ENCODE results near the gene CAB39.
A peak's percentile ranks its signal among the peaks of the same experiment; 100 is the strongest.

The CAB39 gene

DNA sequence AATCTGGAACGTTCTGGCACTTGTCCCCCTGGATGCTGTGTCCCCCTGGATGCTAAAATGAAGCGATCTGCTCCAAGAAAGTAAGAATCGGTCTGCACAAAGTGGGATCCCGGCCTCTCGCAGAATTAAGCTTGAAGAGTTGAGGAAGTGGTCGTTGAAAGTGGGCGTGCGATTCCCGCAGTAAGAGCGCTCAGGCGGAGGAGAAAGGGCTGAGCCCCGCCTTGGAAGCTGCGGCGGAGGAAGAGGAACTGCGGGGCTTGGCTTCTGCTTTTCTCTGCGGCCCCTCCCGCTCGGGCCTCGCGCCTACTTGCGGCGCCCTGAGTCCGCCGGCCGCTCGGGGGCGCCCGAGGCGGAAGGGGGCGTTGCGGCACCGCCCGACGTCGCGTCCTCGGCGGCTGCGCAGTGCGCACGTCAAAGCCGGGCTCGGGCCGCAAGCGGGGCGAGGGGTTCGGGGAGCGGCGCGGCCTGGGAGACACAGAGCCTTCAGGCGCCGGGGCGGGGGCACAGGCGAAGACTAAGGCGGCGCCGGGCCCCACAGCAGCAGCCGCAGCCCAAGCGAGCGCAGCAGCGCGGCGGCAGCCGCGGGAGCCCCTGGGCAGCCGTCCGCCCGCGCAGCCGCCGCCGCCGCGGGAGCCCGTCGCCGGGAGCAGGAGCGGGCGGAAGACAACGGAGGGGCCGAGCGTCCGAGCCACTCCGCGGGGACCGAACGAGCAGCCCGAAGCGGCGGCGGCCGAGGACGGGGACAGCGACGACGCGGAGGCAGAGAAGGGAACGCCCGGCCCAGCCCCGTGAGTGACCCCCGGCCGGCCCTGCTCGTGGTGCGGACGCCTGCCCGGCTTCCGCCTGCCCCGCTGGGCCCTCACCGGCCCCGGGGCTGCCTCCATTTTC, at the start of gene CAB39:
CAB39 (plus strand) TSS at position 400 of the 888 bp plus-strand sequence. CDS start 47,160 bp downstream, outside the sequence.
- TF ChIP-seq ZNF274 (IDR thresholded peaks at IDR 0.05; ENCODE audit: low read depth, low read length) = no peak
- H3K4me3 ChIP-seq (ENCODE audit: low read length) = peak within 1 kb of the TSS; percentile 77

DNA sequence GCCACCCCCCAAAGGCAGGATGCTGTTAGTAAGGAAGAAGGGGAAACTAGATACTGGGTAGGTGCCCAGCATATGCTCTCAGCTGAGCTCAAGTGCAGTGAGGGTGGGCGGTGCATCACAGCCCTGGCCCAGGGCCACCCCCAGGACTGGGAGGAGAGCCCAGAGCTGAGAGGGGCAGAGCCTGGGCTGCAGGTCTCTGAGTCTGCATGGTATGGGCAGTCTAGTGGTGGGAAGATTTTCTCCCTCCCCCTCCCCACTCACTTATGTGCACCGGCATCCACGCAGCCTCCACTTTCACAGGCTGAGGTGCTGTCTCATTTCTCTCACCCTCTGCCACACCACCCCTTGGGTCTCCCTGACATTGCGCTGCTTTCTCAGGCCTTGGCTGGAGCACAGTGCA, 48.5 kb upstream of the CAB39 start:
- TF ChIP-seq ZNF274 (IDR thresholded peaks at IDR 0.05; ENCODE audit: low read depth, low read length) = no peak

DNA sequence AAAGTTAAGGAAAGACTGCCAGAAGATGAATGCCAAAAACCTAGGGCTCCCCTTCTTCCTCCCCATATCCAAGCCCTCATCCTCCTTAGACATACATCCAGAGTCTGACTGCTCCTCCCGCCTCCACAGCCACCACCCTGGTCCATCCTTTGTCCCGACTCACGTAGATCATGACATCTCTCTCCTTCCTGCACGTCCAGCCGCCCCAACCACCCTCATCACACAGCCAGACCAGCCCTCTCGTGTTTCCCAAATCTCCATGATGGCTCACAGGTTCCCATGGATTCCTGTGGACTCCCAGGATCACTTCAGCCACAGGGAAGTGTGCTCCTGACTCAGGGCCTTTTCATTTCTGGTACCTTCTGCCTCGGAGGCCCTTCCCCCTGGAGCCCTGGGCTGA, 47.8 kb upstream of the CAB39 start:
- no peak overlapping the region for H3K4me3 ChIP-seq (ENCODE audit: low read length)
- no peak for TF ChIP-seq ZNF274 (IDR thresholded peaks at IDR 0.05; ENCODE audit: low read depth, low read length)

More for the DNA sequence above, 48.5 kb upstream of the CAB39 start:
- H3K4me3 ChIP-seq (ENCODE audit: low read length) = no peak overlapping the region

DNA sequence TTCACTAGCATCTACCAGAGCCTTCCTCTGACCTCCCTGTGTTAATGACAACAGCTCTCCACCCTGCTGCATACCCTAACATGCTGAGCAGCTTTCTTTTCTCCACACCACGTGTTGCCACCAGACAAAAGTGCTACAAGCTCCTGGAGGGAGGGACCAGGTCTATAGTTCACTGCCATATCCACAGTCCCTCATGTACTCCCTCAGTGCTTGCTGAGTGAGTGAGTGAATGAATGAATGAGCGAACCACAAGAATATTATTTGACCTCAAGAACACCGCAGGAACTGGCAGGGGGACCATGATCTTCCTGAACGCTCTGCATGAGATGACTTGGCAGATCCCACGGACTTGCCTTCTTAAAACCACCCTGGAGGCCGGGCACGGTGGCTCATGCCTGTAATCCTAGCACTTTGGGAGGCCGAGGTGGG, 47.4 kb upstream of the CAB39 start:
- TF ChIP-seq ZNF274 (IDR thresholded peaks at IDR 0.05; ENCODE audit: low read depth, low read length) = no peak
- H3K4me3 ChIP-seq (ENCODE audit: low read length) = no peak overlapping the region

DNA sequence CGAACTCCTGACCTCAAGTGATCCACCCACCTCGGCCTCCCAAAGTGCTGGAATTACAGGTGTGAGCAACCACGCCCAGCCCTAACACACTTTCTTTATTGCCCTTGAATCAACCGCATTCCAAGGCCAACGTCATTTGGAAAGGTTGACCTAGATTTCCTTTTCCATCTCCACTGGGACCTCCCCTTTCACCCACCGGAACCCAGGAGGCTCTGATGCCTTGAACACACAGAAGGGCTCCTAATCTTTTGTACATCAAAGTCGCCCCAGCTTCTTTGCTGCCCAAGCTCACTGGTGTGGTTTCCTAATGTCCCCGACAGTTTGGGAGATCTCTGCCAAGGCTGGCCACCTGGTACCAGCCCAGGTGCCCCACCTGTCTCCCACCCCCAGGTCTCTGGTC, 46.2 kb upstream of the CAB39 start:
- no peak for TF ChIP-seq ZNF274 (IDR thresholded peaks at IDR 0.05; ENCODE audit: low read depth, low read length)
- H3K4me3 ChIP-seq (ENCODE audit: low read length) = no peak overlapping the region

DNA sequence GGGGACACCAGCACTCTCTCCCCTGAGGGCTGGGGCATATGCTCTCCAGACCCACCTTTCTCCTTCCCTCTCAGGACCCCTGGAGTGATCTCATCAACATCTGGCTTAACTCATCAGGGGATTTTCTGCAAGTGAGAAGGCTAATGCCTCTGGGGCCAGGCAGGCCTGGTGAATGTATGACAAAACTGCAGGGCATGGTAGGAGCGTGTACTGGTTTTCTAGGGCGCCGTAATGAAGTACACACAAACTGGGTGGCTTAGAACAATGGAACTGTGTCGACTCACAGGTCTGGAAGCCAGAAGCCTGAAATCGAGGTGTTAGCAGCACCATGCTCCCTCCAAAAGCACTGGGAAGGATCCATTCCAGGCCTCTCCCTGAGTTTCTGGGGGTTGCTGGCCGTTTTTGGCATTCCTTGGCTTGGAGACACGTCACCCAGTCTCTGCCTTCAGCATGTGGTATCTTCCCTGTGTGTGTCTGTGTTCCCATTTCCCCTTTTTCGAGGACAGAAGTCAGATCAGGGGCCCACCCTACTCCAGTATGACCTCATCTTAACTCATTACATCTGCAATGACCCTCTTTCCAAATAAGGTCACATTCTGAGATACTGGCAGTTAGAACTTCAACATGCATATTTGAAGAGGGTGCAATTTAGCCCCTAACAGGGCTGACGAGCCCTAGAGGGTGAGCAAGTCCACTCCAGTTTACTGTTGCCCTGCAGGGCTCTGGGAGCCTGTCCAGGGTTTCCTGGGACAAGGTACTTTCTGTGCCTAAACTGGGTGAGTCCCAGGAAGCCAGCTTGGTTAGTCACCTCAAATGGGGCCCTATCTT, 45.5 kb upstream of the CAB39 start:
- no peak for TF ChIP-seq ZNF274 (IDR thresholded peaks at IDR 0.05; ENCODE audit: low read depth, low read length)
- no peak overlapping the region for H3K4me3 ChIP-seq (ENCODE audit: low read length)

DNA sequence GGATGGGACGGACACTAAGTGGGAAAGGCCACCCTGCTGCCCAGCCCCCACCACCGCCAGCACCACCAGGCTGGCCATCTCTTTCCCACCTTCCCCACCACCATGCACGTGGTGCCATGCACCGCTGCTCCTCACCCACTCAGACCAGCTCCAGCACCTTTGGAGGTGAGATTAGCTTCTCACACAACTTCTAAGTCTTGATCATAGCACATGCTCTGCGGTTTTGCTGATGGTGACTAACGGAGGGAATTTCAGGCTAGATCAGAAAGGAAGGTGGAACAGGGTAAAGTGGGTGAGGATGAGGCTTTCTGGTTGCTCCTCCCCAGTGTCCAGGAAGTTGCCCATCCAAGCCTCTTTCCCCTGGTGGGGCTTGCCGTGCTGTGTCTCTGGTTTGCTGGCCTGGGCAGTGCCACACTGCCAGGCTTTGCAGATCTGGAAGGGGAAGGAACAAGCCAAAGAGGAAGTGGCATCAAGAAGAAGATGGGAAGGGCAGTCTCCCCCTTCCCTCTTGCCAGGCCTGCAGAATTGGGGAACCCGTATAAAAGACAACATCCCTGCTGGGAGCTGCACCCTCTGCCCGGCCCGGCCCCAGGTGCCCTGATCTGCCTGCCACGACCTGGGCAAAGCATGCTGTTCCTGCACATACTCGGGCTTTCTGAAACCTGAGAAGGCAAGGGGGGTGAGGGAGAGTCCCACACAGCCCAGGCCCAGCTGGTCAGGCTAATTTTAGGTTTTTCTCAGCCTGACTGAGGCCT, 44.3 kb upstream of the CAB39 start:
- TF ChIP-seq ZNF274 (IDR thresholded peaks at IDR 0.05; ENCODE audit: low read depth, low read length) = no peak
- H3K4me3 ChIP-seq (ENCODE audit: low read length) = no peak overlapping the region; the same call in 1 of the 2 replicates

DNA sequence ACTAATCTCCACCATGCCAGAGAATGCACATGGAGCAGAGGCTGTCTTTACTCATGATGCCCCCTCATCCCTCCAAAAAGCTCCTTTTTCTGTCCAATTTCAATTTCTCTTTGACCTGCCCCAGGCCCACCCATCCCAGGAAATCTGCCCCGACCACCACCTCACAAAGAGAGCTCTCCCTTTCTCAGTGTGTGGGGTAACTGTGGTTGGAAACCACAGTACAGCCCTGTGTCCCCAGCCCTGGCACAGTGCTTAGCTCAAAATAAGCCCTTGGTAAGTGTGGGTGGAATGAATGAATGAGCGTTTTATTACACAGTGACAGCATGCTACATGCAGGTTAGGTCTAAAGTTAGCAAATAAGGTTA, 43.7 kb upstream of the CAB39 start:
- no peak for TF ChIP-seq ZNF274 (IDR thresholded peaks at IDR 0.05; ENCODE audit: low read depth, low read length)
- H3K4me3 ChIP-seq (ENCODE audit: low read length) = no peak overlapping the region; the same call in 1 of the 2 replicates

DNA sequence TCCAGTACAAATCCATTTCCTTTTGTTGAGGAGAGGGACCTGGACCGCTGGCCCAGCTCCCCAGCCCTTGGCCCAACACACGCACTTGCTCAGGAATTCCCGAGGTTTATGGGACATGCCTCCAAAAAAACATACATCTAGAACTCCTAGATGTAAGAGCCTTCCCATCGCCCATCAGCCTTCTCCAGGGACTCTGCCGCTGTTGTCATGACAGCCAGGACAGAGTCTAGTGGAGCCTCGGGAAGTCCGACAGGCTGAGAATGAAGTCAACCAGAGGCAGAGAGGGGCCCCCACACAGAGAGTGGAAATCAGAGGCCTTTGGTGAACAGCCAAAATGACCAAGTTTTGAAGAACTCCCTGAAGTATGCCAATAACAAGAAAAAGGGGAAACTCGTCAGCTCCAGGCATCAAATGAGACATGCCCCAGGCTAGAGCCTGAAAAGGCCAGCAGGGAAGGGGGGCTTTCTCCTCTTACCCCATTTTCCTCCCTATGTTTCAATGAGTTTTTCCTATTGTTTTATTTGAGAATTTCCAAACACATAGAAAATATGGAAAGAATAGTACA, 43.2 kb upstream of the CAB39 start:
- no peak for TF ChIP-seq ZNF274 (IDR thresholded peaks at IDR 0.05; ENCODE audit: low read depth, low read length)
- H3K4me3 ChIP-seq (ENCODE audit: low read length) = no peak overlapping the region; the same call in 1 of the 2 replicates

DNA sequence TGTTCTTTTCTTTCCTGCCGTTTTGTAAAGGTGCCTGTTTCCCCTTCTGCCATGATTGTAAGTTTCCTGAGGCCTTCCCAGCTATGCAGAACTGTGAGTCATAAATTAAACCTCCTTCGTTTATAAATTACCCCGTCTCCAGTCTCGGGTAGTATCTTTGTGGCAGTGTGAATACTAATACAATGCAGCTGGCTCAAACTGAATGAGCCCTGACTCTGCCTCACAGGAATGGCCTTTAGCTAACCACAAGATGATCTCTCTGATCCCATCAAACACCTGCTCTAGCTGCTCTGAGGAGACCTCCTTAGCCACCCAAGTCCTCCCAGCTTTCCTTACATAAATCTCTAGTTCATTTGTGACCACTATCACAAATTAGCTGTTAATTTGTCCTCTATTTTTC, 41.5 kb upstream of the CAB39 start:
- no peak overlapping the region for H3K4me3 ChIP-seq (ENCODE audit: low read length)
- TF ChIP-seq ZNF274 (IDR thresholded peaks at IDR 0.05; ENCODE audit: low read depth, low read length) = no peak

DNA sequence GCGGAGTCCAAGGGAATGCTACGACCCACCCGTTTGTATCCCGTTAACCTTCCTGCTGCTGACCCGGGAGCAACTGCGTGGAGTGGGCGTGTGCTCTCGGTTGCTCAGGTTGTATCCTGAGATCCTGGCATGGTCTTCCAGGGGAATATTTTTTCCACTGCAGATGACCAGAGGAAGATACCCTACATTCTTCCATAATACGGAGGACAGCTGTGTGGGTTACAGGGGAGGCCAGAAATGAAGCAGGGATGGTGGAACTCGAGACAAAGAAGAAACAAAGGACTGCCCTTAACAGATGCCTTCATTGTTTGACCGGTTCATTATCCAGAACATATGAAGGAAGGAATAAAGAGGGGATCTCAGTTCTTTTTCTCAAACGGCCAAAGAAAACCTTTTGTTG, 39.8 kb upstream of the CAB39 start:
- TF ChIP-seq ZNF274 (IDR thresholded peaks at IDR 0.05; ENCODE audit: low read depth, low read length) = no peak
- H3K4me3 ChIP-seq (ENCODE audit: low read length) = no peak overlapping the region

DNA sequence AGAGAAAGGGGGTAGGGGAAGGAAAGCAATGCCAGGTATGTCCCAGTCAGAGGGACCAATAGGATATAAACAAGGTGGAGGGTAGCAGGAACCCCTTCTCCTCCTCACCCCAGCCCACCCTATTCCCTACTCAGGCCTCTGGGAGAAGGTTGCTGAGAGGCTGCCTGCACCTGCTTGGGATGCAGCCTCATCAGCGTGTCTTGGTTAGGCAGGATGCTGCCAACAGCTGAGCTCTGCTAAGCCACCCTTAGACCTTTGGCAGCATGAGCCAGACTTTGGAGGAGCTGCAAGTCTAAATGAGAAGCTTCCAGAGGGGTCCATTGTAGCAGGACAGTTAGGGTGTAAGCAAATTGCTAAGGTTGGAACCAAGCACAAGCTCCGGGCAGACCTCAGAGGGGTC, 38.2 kb upstream of the CAB39 start:
- H3K4me3 ChIP-seq (ENCODE audit: low read length) = no peak overlapping the region
- TF ChIP-seq ZNF274 (IDR thresholded peaks at IDR 0.05; ENCODE audit: low read depth, low read length) = no peak

DNA sequence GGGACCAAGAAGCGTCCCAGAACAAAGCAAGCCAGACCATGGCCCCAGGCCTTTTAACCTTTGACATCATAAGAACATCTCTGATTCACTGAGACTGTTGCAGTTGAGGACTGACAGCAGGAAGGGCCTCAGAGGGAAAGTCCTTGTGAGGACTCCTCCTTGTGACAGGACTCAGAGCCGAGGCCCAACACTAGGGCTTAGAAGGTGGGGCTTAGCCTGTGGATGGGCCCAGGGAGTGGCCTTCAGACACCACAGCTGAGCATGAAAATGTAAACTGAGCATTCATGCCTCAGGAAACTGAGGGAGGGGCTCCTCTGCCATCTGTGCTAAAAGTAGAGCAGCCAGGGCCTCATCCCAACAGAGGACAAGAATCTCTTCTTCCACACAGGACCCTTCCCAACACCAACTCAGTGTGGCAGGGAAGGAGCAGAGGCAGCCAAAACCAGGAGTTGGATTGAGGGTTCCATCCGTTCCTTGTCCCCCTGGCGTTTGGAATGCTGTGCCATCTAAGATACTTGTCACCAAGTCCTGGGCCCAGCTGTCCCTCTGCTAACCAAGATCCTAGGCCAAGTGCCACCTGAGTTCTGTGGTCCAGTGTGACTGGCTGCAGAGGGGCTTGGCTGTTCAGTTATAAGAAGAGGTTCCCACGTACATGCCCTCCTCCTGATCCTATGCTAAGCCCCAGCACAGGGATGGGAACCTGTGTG, 37.5 kb upstream of the CAB39 start:
- TF ChIP-seq ZNF274 (IDR thresholded peaks at IDR 0.05; ENCODE audit: low read depth, low read length) = no peak
- H3K4me3 ChIP-seq (ENCODE audit: low read length) = no peak overlapping the region
